Purkinje cell (primary cell): Measurements from ENCODE around the gene STAMBP. TPM values are rescaled to one million over a fixed set of nuclear protein-coding genes. Genes with fewer than 3 reads are reported as not detected.

Experiments
- polyA plus RNA-seq: library from polyadenylated mRNA; unstranded; fragments of >200 nt; fragmentation: Nextera tagmentation; gene quantifications from 2 replicates; pipeline ENCODE4 v1.2.1, GENCODE V29; 2014

STAMBP gene
- 69.6 and 80.3 TPM in 2 replicates for polyA plus RNA-seq

DNA sequence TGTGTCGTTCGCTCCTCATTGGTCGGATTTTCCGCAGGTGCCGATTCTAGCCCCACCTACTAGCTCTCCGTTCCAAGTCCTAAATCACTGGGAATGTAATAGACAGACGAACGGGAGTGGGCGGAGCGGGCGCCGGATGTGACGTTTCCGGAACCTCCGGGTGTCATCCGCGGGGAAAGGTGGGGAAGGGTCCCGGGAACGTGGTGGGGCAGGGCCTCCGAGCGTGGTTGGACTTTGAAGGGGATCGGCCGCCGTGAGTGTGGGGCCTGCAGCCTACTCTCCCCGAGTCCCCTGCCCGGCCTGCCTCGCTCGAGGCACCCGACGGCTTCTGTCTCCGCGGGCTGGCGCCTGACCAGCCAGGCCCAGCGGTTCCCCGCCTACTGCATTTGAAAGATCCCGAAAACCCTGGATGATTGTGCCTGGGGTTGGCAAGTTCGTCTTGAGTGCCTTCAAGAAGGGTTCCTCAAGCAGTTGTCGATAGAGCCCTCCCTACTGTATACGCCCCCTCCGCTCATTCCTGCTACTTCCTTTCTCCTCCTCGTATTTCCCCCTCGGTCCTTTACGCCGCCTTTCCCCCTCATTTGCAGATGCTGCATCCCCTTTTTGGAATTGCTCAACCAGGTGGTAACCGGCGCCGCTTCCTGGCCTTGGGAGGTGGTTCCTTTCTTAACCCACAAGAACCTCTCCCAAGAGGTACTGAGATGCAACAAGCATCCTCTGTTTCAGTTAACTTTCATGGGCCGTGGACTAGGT lies at the start of gene STAMBP:
STAMBP (plus strand) TSS at position 144 of the 753 bp plus-strand sequence. CDS start 1,896 bp downstream, outside the sequence.

DNA sequence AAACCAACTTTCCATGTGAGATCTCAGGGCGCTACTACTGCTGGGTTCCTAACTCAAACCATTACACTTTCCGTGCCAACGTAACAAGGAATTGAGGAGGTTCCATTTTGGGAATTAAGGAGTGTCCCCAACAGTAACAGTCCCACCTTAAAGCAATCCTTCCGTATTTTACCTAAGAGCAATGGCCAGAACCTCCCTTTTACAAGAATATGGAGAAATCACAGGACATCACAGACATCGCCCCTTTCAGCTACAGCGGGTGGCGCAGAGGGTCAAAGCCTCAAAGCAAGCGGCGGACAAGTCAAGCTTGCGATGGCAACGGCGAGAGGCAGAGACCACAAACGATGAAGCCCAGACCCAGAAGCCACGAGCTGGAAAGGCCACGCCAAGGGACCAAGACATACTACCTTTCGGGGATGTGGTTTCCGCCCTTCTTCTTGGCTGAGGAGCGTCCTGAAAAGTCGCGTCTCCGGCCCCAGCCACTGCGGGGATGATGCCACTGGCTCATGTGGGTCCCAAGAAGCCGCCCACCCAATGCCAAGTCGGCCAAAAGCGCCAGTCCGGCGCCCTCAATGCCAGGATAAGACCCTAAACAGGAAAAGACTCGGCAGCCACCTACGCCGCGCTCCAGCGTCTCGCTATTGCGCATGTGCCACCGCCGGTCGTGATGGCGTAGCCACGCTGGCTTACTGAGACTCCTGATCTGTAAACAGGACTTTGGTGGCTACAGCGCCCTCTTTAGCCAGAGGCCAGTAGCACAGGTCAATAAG lies 49.1 kb upstream of the STAMBP start, which contains the start of gene DUSP11:
DUSP11 (minus strand) TSS at position 637 of the 770 bp plus-strand sequence; CDS start at position 508, 129 bp downstream.

DNA sequence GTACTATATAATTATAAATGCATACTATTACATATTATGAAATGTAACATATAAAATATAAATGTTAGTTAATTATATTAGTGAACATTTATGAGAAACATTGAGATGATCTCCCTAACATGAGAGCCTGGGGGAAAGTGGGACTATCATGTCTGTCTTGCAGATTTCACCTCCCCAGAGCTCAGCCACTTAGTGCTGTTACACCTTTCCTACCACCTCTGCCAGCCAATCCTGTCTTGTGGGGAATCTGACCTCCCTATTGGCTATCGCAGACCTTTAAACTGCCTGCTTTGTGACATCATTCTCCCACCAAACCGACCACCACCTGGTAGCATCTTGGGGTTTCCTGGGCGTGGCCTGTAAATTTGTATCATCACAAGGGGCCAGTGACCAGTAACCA lies 44.9 kb upstream of the STAMBP start, which contains the start of gene C2orf78:
C2orf78 (plus strand) TSS at position 301 of the 400 bp plus-strand sequence. CDS start 127 bp downstream, outside the sequence.

DNA sequence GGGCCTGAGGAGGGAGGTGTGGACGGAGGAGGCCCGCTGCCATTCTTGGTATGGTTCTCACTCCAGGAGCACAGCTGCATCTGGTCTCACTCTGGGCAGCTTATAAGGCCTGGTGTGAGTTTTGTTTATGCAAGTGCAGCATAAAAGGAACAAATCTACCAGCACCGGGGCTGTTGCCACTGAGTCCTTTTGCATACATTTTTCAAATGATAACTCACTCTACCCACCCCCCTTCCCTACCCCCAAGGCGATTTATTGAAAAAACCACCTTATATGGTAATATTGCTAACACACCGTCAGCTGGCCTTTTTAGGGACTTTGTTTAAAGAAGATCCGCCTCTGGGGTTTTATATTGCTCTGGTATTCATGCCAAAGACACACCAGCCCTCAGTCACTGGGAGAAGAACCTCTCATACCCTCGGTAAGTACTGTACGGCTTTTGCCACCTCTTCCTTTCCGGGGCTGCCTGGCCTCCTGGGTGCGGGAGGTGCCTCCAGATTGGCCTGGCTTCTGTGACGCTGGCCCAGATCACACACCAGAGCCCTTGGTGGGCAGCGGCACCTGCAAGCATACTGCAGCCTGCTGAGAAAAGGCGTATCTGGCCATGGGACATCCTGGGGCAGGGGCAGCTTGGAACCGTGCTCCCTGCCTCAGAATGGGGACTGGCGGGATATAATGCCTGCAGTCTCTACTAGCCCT lies 64.0 kb downstream of the STAMBP start, which contains the start of gene ACTG2:
ACTG2 (plus strand) TSS at position 378 of the 699 bp plus-strand sequence. CDS start 8,304 bp downstream, outside the sequence.

Other genes with a start within 250 kb of the STAMBP start
- gene NAT8, start 186.5 kb upstream of the STAMBP start, polyA plus RNA-seq, result 2.2 TPM in 1 of 2 replicates, not detected in the other
- 107 and 138 TPM in 2 replicates for gene TPRKB, start 91.6 kb upstream of the STAMBP start, polyA plus RNA-seq
- 12.9 and 24.4 TPM in 2 replicates for gene DUSP11, start 48.9 kb upstream of the STAMBP start, polyA plus RNA-seq
- gene C2orf78, start 44.8 kb upstream of the STAMBP start, polyA plus RNA-seq, result not detected in 2 replicates
- not detected in 2 replicates for gene ACTG2, start 64.0 kb downstream of the STAMBP start, polyA plus RNA-seq
- 179 and 199 TPM in 2 replicates for gene DGUOK, start 97.9 kb downstream of the STAMBP start, polyA plus RNA-seq
- 0.27 and 0.82 TPM in 2 replicates for gene TET3, start 155.9 kb downstream of the STAMBP start, polyA plus RNA-seq